GM23338 (cell line): Measurements from ENCODE around the gene NAP1L4. TPM values are rescaled to one million over a fixed set of nuclear protein-coding genes. Genes with fewer than 3 reads are reported as not detected.
A peak's percentile ranks its signal among the peaks of the same experiment; 100 is the strongest.

Experiments
- ATAC-seq: fragments of 200-7000 bp; cut with Tn5 transposase; 3 replicates; pipeline ENCODE4 v1.9.1; 2020
- DNase-seq: peaks from one replicate; pipeline ENCODE4 v3.0.0-alpha.2; 2015; ENCODE audit warnings: low spot score
- H2AFZ ChIP-seq: fragments of 200-600 bp; sonication (generic); 2 replicates; pipeline ENCODE4 v1.8.0; 2016; ENCODE audit warnings: antibody characterized with exemption, mild to moderate bottlenecking, moderate library complexity
- H3F3A ChIP-seq: fragments of 200-600 bp; sonication (generic); replicated peaks from 2 replicates; pipeline ENCODE4 v1.8.0; 2017; ENCODE audit warnings: antibody characterized with exemption, mixed run types, low read depth
- H3K27ac ChIP-seq: fragments of 200-600 bp; sonication (generic); 2 replicates; pipeline ENCODE4 v1.6.1; 2016; ENCODE audit warnings: low read depth
- H3K27me3 ChIP-seq: fragments of 200-600 bp; sonication (generic); 2 replicates; pipeline ENCODE4 v1.8.0; 2016; ENCODE audit warnings: mild to moderate bottlenecking, mixed run types, moderate library complexity; ENCODE audit not compliant: insufficient read depth
- H3K36me3 ChIP-seq: fragments of 200-600 bp; sonication (generic); 2 replicates; pipeline ENCODE4 v1.8.0; 2016; ENCODE audit warnings: mild to moderate bottlenecking; ENCODE audit not compliant: insufficient read depth
- H3K4me1 ChIP-seq: fragments of 200-600 bp; sonication (generic); 2 replicates; pipeline ENCODE4 v1.8.0; 2016; ENCODE audit warnings: mild to moderate bottlenecking, moderate library complexity; ENCODE audit not compliant: insufficient read depth
- H3K4me2 ChIP-seq: fragments of 200-600 bp; sonication (generic); 2 replicates; pipeline ENCODE4 v1.7.1; 2017; ENCODE audit warnings: mixed run types
- H3K4me3 ChIP-seq: fragments of 200-600 bp; sonication (generic); 2 replicates; pipeline ENCODE4 v1.6.1; 2016; ENCODE audit warnings: mixed run types
- H3K79me2 ChIP-seq: fragments of 200-600 bp; sonication (generic); replicated peaks from 2 replicates; pipeline ENCODE4 v1.8.0; 2017; ENCODE audit warnings: mild to moderate bottlenecking; ENCODE audit not compliant: insufficient read depth
- H3K9me2 ChIP-seq: fragments of 200-600 bp; sonication (generic); 2 replicates; pipeline ENCODE4 v1.8.0; 2017; ENCODE audit not compliant: insufficient read depth
- H4K20me1 ChIP-seq: fragments of 200-600 bp; sonication (generic); replicated peaks from 2 replicates; pipeline ENCODE4 v1.8.0; 2017; ENCODE audit warnings: mild to moderate bottlenecking; ENCODE audit not compliant: insufficient read depth
- H3K27ac Mint-ChIP-seq: 2 replicates; pipeline ENCODE4 v1.8.0; 2020; ENCODE audit warnings: inconsistent platforms, mild to moderate bottlenecking, moderate library complexity, mixed read lengths
- H3K27me3 Mint-ChIP-seq: 3 replicates; pipeline ENCODE4 v1.8.0; 2022; ENCODE audit warnings: low read depth, mild to moderate bottlenecking, moderate library complexity, mixed read lengths, inconsistent platforms; ENCODE audit not compliant: insufficient read depth, poor library complexity
- H3K36me3 Mint-ChIP-seq: 3 replicates; pipeline ENCODE4 v1.8.0; 2021; ENCODE audit warnings: low read depth, mild to moderate bottlenecking, inconsistent platforms, moderate library complexity, mixed read lengths
- H3K4me1 Mint-ChIP-seq: 3 replicates; pipeline ENCODE4 v1.8.0; 2020; ENCODE audit warnings: mild to moderate bottlenecking, inconsistent platforms, mixed read lengths
- H3K4me3 Mint-ChIP-seq: 3 replicates; pipeline ENCODE4 v1.8.0; 2021; ENCODE audit warnings: moderate library complexity, mild to moderate bottlenecking, inconsistent platforms, mixed read lengths
- H3K9me3 Mint-ChIP-seq: 3 replicates; pipeline ENCODE4 v1.8.0; 2020; ENCODE audit warnings: moderate library complexity, mild to moderate bottlenecking, inconsistent platforms, mixed read lengths
- CREB1 ChIP-seq: fragments of 250-450 bp; sonication (Bioruptor Pico); IDR thresholded peaks from 2 replicates; pipeline ENCODE4 v1.5.0; 2020; ENCODE audit warnings: low read depth, mild to moderate bottlenecking, moderate library complexity
- EZH2 ChIP-seq: fragments of 200-600 bp; sonication (generic); IDR thresholded peaks from one replicate; pipeline ENCODE4 v1.8.0; 2017; ENCODE audit warnings: antibody characterized with exemption, mild to moderate bottlenecking, low read depth; ENCODE audit not compliant: unreplicated experiment
- JUNB ChIP-seq: IDR thresholded peaks from one replicate; pipeline ENCODE4 v1.6.1; 2016; ENCODE audit warnings: antibody characterized with exemption; ENCODE audit not compliant: unreplicated experiment
- NANOG ChIP-seq: IDR thresholded peaks from 2 replicates; pipeline ENCODE4 v1.6.1; 2016; ENCODE audit warnings: antibody characterized with exemption, borderline replicate concordance
- POLR2AphosphoS5 ChIP-seq: IDR thresholded peaks from 2 replicates; pipeline ENCODE4 v1.6.1; 2016; ENCODE audit warnings: antibody characterized with exemption, low read depth
- ZNF114 ChIP-seq: fragments of 250-450 bp; sonication (Bioruptor Pico); IDR thresholded peaks from 2 replicates; pipeline ENCODE4 v1.5.0; 2020; ENCODE audit warnings: mild to moderate bottlenecking, moderate library complexity
- ZNF331 ChIP-seq: fragments of 250-450 bp; sonication (Bioruptor Pico); IDR thresholded peaks from 2 replicates; pipeline ENCODE4 v1.5.0; 2020; ENCODE audit warnings: low read depth, mild to moderate bottlenecking, moderate library complexity
- polyA plus RNA-seq: library from polyadenylated mRNA; unstranded; fragments of >200 nt; fragmentation: Nextera tagmentation; extraction: Ambion mirVana; gene quantifications from 2 replicates; pipeline ENCODE4 v1.2.1, GENCODE V29; 2016
- total RNA-seq: library from RNA; depleted of rRNA; stranded (reverse); fragments of >200 nt; shearing (Covaris generic); gene quantifications from 2 replicates; pipeline ENCODE4 v1.2.3, GENCODE V29; 2014
- TF ChIP-seq, protein P1 (sequence below): IDR thresholded peaks from one replicate; pipeline ENCODE4 v1.6.1; 2018; ENCODE audit warnings: antibody characterized with exemption; ENCODE audit not compliant: unreplicated experiment
- TF ChIP-seq, protein P2 (sequence below): IDR thresholded peaks from 2 replicates; pipeline ENCODE4 v1.6.1; 2016; ENCODE audit warnings: antibody characterized with exemption
- TF ChIP-seq, protein P3 (sequence below), 2 experiments: fragments of 200-600 bp in 1 of 2; sonication (generic) in 1 of 2; conservative IDR thresholded peaks; 2 replicates each; pipeline versions ENCODE4 v1.5.1 to v1.6.1; 2016 to 2017; ENCODE audit warnings: antibody characterized with exemption in 2 of 2, low read depth in 2 of 2, mild to moderate bottlenecking in 2 of 2, moderate library complexity in 1 of 2

The NAP1L4 gene
- total and polyA plus RNA-seq, 2 experiments from 2014 or later, result 181 to 189 TPM

DNA sequence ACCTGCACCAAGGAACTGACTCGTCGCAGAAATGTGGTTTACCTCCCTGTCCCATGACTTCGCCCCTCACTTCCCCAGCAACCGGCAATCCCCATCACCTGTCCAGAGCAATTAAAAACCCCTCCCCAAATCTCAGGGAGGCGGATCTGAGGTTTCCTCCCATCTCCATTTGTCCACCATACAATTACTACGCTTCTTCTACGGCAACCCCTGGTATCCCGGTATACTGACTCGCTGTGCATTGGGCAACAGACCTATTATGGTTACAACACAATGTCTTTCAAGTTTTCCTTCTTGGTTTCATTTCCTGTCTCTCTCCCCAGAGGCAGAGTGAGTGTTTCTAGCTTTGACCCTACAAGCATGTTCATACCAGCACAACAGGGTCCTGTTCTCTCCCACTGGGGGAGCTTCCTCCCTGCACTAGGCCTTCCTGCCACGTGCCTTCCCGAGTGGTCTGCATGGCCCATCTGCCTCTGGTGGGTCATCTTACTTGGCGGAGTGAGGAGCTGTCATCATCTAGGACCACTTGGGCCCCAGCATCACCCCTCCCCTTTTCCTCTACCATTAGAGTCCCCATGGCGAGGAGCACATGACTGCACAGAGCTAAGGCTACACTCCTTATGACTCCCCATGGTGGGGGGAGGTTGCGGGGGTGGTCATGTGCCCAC, 30.3 kb upstream of the NAP1L4 start (continued):
- TF ChIP-seq, protein P1, sequence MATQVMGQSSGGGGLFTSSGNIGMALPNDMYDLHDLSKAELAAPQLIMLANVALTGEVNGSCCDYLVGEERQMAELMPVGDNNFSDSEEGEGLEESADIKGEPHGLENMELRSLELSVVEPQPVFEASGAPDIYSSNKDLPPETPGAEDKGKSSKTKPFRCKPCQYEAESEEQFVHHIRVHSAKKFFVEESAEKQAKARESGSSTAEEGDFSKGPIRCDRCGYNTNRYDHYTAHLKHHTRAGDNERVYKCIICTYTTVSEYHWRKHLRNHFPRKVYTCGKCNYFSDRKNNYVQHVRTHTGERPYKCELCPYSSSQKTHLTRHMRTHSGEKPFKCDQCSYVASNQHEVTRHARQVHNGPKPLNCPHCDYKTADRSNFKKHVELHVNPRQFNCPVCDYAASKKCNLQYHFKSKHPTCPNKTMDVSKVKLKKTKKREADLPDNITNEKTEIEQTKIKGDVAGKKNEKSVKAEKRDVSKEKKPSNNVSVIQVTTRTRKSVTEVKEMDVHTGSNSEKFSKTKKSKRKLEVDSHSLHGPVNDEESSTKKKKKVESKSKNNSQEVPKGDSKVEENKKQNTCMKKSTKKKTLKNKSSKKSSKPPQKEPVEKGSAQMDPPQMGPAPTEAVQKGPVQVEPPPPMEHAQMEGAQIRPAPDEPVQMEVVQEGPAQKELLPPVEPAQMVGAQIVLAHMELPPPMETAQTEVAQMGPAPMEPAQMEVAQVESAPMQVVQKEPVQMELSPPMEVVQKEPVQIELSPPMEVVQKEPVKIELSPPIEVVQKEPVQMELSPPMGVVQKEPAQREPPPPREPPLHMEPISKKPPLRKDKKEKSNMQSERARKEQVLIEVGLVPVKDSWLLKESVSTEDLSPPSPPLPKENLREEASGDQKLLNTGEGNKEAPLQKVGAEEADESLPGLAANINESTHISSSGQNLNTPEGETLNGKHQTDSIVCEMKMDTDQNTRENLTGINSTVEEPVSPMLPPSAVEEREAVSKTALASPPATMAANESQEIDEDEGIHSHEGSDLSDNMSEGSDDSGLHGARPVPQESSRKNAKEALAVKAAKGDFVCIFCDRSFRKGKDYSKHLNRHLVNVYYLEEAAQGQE, result no peak
- TF ChIP-seq JUNB, result no peak
- no peak for TF ChIP-seq POLR2AphosphoS5
- TF ChIP-seq EZH2, result no peak
- no peak for TF ChIP-seq ZNF114 (CRISPR knock-in tag)
- no peak for TF ChIP-seq CREB1 (CRISPR knock-in tag)
- TF ChIP-seq ZNF331 (CRISPR knock-in tag), result no peak
- TF ChIP-seq, protein P2, sequence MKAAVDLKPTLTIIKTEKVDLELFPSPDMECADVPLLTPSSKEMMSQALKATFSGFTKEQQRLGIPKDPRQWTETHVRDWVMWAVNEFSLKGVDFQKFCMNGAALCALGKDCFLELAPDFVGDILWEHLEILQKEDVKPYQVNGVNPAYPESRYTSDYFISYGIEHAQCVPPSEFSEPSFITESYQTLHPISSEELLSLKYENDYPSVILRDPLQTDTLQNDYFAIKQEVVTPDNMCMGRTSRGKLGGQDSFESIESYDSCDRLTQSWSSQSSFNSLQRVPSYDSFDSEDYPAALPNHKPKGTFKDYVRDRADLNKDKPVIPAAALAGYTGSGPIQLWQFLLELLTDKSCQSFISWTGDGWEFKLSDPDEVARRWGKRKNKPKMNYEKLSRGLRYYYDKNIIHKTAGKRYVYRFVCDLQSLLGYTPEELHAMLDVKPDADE, result no peak
- no peak for TF ChIP-seq NANOG

DNA sequence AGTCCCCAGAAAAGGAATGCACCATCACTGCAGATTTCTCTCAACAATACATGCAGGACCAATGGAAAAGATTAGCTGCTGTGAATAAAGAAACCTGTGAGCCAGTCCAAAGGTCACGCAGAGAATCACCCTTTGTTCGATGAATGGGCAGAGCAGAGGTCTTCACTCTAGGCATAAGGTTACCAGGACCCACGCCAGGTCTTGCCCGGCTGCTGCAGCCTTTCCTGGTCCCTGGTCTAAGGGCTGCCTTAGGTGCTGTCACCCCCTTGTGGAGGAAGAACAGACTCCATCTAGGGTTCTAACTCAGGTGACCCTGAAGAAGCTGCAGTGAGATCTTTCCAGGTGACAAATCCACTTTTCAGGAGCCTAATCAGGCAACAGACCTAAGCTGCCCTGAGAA, 29.0 kb upstream of the NAP1L4 start:
- Histone ChIP-seq H3K27me3 (no peaks in the 10 kb centered on the region), H3K4me3 (no peak overlapping the region), H3F3A (0 out of 2 replicates have a peak, but pooled peaks cover 10% of the 10 kb centered on the region), H3K9me2 (no peaks in the 10 kb centered on the region), H3K79me2 (no peaks in the 10 kb centered on the region; the same call in 1 of the 2 replicates), H3K4me2 (no peak overlapping the region), H3K36me3 (peaks cover 47% of the 10 kb centered on the region), H3K4me1 (no peaks in the 10 kb centered on the region), H2AFZ (no peak overlapping the region), H3K27ac (no peak overlapping the region), H4K20me1 (peaks cover 11% of the 10 kb centered on the region)
- DNase-seq, result peak; percentile 78
- Mint-ChIP-seq H3K27ac (no peak overlapping the region), H3K36me3 (peaks cover 86% of the 10 kb centered on the region), H3K9me3 (no peaks in the 10 kb centered on the region), H3K27me3 (peaks cover 8% of the 10 kb centered on the region), H3K4me3 (no peak overlapping the region), H3K4me1 (peaks cover 14% of the 10 kb centered on the region)
- TF ChIP-seq, protein P3, sequence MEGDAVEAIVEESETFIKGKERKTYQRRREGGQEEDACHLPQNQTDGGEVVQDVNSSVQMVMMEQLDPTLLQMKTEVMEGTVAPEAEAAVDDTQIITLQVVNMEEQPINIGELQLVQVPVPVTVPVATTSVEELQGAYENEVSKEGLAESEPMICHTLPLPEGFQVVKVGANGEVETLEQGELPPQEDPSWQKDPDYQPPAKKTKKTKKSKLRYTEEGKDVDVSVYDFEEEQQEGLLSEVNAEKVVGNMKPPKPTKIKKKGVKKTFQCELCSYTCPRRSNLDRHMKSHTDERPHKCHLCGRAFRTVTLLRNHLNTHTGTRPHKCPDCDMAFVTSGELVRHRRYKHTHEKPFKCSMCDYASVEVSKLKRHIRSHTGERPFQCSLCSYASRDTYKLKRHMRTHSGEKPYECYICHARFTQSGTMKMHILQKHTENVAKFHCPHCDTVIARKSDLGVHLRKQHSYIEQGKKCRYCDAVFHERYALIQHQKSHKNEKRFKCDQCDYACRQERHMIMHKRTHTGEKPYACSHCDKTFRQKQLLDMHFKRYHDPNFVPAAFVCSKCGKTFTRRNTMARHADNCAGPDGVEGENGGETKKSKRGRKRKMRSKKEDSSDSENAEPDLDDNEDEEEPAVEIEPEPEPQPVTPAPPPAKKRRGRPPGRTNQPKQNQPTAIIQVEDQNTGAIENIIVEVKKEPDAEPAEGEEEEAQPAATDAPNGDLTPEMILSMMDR (conservative IDR thresholded peaks at IDR 0.05; ENCODE audit: low read depth in 2 of 2), result peak; percentile 57 to 75
- TF ChIP-seq NANOG, result no peak
- peak; percentile 97 for ATAC-seq
